HEK293 (cell line): ENCODE data around the gene KLHL10.

ENCODE experiments used
- CTCF ChIP-seq: fragments of 450-650 bp; formaldehyde crosslinking; IDR thresholded peaks from 2 replicates; pipeline ENCODE4 v1.5.1; 2016; ENCODE audit warnings: missing biosample characterization, missing genetic modification characterization
- GLIS1 ChIP-seq: fragments of 450-650 bp; formaldehyde crosslinking; IDR thresholded peaks from 2 replicates; pipeline ENCODE4 v1.5.1; 2016; ENCODE audit warnings: missing biosample characterization, missing genetic modification characterization
- GLIS2 ChIP-seq: fragments of 450-650 bp; formaldehyde crosslinking; IDR thresholded peaks from 2 replicates; pipeline ENCODE4 v1.5.1; 2016; ENCODE audit warnings: missing biosample characterization, missing genetic modification characterization
- KLF7 ChIP-seq: fragments of 450-650 bp; formaldehyde crosslinking; IDR thresholded peaks from 2 replicates; pipeline ENCODE4 v1.5.1; 2016; ENCODE audit warnings: missing biosample characterization, missing genetic modification characterization, borderline replicate concordance
- OVOL3 ChIP-seq: fragments of 450-650 bp; formaldehyde crosslinking; IDR thresholded peaks from 2 replicates; pipeline ENCODE4 v1.5.1; 2016; ENCODE audit warnings: missing biosample characterization, missing genetic modification characterization
- ZBTB17 ChIP-seq: fragments of 450-650 bp; formaldehyde crosslinking; IDR thresholded peaks from 2 replicates; pipeline ENCODE4 v1.5.1; 2016; ENCODE audit warnings: missing biosample characterization, missing genetic modification characterization
- ZBTB48 ChIP-seq: fragments of 450-650 bp; formaldehyde crosslinking; IDR thresholded peaks from 2 replicates; pipeline ENCODE4 v1.5.1; 2016; ENCODE audit warnings: missing biosample characterization, missing genetic modification characterization
- ZNF211 ChIP-seq: fragments of 450-650 bp; formaldehyde crosslinking; IDR thresholded peaks from 2 replicates; pipeline ENCODE4 v1.5.1; 2016; ENCODE audit warnings: low read depth, missing biosample characterization, missing genetic modification characterization
- ZNF292 ChIP-seq: fragments of 450-650 bp; formaldehyde crosslinking; IDR thresholded peaks from 2 replicates; pipeline ENCODE4 v1.5.1; 2016; ENCODE audit warnings: low read depth, missing biosample characterization, missing genetic modification characterization, borderline replicate concordance
- ZNF302 ChIP-seq: fragments of 450-650 bp; formaldehyde crosslinking; IDR thresholded peaks from 2 replicates; pipeline ENCODE4 v1.5.1; 2016; ENCODE audit warnings: missing biosample characterization, missing genetic modification characterization, low read depth
- ZNF529 ChIP-seq: fragments of 450-650 bp; formaldehyde crosslinking; IDR thresholded peaks from 2 replicates; pipeline ENCODE4 v1.5.1; 2017; ENCODE audit warnings: missing genetic modification characterization, missing biosample characterization; ENCODE audit not compliant: insufficient replicate concordance
- ZNF555 ChIP-seq: fragments of 450-650 bp; formaldehyde crosslinking; conservative IDR thresholded peaks from 2 replicates; pipeline ENCODE4 v1.5.1; 2017; ENCODE audit warnings: missing biosample characterization, mild to moderate bottlenecking, missing genetic modification characterization, inconsistent platforms
- ZNF624 ChIP-seq: fragments of 450-650 bp; formaldehyde crosslinking; IDR thresholded peaks from 2 replicates; pipeline ENCODE4 v1.5.1; 2017; ENCODE audit warnings: missing biosample characterization, missing genetic modification characterization
- ZNF654 ChIP-seq: fragments of 450-650 bp; formaldehyde crosslinking; IDR thresholded peaks from 2 replicates; pipeline ENCODE4 v1.5.1; 2016; ENCODE audit warnings: low read depth, missing biosample characterization, missing genetic modification characterization
- ZNF701 ChIP-seq: fragments of 450-650 bp; formaldehyde crosslinking; IDR thresholded peaks from 2 replicates; pipeline ENCODE4 v1.5.1; 2016; ENCODE audit warnings: missing biosample characterization, missing genetic modification characterization
- ZNF747 ChIP-seq: fragments of 450-650 bp; formaldehyde crosslinking; IDR thresholded peaks from 2 replicates; pipeline ENCODE4 v1.5.1; 2016; ENCODE audit warnings: missing biosample characterization, missing genetic modification characterization
- ZNF768 ChIP-seq: fragments of 450-650 bp; formaldehyde crosslinking; IDR thresholded peaks from 2 replicates; pipeline ENCODE4 v1.5.1; 2018; ENCODE audit warnings: missing biosample characterization, mild to moderate bottlenecking, missing genetic modification characterization
- ZSCAN23 ChIP-seq: fragments of 450-650 bp; formaldehyde crosslinking; IDR thresholded peaks from 2 replicates; pipeline ENCODE4 v1.5.1; 2016; ENCODE audit warnings: missing biosample characterization, missing genetic modification characterization
- TF ChIP-seq, protein P1 (sequence below): fragments of 450-650 bp; formaldehyde crosslinking; IDR thresholded peaks from 2 replicates; pipeline ENCODE4 v1.5.1; 2017; ENCODE audit warnings: missing biosample characterization, missing genetic modification characterization
- TF ChIP-seq, protein P2 (sequence below): fragments of 450-650 bp; formaldehyde crosslinking; IDR thresholded peaks from 2 replicates; pipeline ENCODE4 v1.5.1; 2017; ENCODE audit warnings: missing biosample characterization, missing genetic modification characterization
- TF ChIP-seq, protein P3 (sequence below): fragments of 450-650 bp; formaldehyde crosslinking; IDR thresholded peaks from 2 replicates; pipeline ENCODE4 v1.5.1; 2017; ENCODE audit warnings: missing biosample characterization, missing genetic modification characterization
- TF ChIP-seq, protein P4 (sequence below): fragments of 450-650 bp; formaldehyde crosslinking; conservative IDR thresholded peaks from 2 replicates; pipeline ENCODE4 v1.5.1; 2016; ENCODE audit warnings: low read depth, missing biosample characterization, missing genetic modification characterization
- TF ChIP-seq, protein P5 (sequence below): fragments of 450-650 bp; formaldehyde crosslinking; IDR thresholded peaks from 2 replicates; pipeline ENCODE4 v1.5.1; 2017; ENCODE audit warnings: missing biosample characterization, missing genetic modification characterization

Gene KLHL10

DNA sequence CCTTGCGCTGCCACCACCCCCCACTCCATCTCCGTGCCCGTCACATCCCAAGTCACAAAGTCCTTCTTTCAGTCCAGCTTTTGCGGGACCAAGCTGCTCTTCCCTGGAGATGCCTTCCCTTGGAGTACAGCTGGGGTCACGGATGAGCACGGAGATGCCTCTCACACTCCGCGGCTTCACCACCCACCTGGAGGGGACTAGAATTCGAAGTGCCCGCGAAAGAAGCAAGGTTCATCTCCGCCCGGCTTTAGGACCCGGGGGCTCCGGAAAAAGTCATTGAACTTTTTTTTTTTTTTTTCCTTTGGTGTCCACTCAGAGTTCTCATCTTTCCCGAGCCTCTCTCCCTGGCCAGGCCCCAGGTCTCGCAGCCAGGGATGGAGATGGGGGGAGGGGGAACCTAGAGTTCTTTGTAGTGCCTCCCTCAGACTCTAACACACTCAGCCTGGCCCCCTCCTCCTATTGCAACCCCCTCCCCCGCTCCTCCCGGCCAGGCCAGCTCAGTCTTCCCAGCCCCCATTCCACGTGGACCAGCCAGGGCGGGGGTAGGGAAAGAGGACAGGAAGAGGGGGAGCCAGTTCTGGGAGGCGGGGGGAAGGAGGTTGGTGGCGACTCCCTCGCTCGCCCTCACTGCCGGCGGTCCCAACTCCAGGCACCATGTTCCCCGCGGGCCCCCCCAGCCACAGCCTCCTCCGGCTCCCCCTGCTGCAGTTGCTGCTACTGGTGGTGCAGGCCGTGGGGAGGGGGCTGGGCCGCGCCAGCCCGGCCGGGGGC is 25.1 kb upstream of the KLHL10 start, which contains the start of gene FKBP10 (continued):
- TF ChIP-seq, protein P1, sequence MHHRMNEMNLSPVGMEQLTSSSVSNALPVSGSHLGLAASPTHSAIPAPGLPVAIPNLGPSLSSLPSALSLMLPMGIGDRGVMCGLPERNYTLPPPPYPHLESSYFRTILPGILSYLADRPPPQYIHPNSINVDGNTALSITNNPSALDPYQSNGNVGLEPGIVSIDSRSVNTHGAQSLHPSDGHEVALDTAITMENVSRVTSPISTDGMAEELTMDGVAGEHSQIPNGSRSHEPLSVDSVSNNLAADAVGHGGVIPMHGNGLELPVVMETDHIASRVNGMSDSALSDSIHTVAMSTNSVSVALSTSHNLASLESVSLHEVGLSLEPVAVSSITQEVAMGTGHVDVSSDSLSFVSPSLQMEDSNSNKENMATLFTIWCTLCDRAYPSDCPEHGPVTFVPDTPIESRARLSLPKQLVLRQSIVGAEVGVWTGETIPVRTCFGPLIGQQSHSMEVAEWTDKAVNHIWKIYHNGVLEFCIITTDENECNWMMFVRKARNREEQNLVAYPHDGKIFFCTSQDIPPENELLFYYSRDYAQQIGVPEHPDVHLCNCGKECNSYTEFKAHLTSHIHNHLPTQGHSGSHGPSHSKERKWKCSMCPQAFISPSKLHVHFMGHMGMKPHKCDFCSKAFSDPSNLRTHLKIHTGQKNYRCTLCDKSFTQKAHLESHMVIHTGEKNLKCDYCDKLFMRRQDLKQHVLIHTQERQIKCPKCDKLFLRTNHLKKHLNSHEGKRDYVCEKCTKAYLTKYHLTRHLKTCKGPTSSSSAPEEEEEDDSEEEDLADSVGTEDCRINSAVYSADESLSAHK (tag by site-specific recombination), result no peak
- TF ChIP-seq ZBTB17 (tag by site-specific recombination), result peak; percentile 70
- peak; percentile 72; the same call in 1 of the 2 replicates for TF ChIP-seq GLIS1
- TF ChIP-seq ZBTB48 (tag by site-specific recombination), result peak; percentile 32; the same call in 1 of the 2 replicates
- TF ChIP-seq, protein P2, sequence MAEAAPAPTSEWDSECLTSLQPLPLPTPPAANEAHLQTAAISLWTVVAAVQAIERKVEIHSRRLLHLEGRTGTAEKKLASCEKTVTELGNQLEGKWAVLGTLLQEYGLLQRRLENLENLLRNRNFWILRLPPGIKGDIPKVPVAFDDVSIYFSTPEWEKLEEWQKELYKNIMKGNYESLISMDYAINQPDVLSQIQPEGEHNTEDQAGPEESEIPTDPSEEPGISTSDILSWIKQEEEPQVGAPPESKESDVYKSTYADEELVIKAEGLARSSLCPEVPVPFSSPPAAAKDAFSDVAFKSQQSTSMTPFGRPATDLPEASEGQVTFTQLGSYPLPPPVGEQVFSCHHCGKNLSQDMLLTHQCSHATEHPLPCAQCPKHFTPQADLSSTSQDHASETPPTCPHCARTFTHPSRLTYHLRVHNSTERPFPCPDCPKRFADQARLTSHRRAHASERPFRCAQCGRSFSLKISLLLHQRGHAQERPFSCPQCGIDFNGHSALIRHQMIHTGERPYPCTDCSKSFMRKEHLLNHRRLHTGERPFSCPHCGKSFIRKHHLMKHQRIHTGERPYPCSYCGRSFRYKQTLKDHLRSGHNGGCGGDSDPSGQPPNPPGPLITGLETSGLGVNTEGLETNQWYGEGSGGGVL (tag by site-specific recombination), result peak; percentile 97
- no peak for TF ChIP-seq ZNF211 (tag by site-specific recombination)
- TF ChIP-seq KLF7, result no peak
- TF ChIP-seq ZNF292 (tag by site-specific recombination), result no peak
- TF ChIP-seq ZNF654, result no peak
- TF ChIP-seq OVOL3 (tag by site-specific recombination), result 0 out of 2 replicates have a peak, but pooled peaks have one; percentile 16
- no peak for TF ChIP-seq ZNF529 (tag by site-specific recombination)
- no peak for TF ChIP-seq ZSCAN23
- no peak for TF ChIP-seq ZNF302 (tag by site-specific recombination)
- TF ChIP-seq ZNF747 (tag by site-specific recombination), result no peak
- TF ChIP-seq, protein P3, sequence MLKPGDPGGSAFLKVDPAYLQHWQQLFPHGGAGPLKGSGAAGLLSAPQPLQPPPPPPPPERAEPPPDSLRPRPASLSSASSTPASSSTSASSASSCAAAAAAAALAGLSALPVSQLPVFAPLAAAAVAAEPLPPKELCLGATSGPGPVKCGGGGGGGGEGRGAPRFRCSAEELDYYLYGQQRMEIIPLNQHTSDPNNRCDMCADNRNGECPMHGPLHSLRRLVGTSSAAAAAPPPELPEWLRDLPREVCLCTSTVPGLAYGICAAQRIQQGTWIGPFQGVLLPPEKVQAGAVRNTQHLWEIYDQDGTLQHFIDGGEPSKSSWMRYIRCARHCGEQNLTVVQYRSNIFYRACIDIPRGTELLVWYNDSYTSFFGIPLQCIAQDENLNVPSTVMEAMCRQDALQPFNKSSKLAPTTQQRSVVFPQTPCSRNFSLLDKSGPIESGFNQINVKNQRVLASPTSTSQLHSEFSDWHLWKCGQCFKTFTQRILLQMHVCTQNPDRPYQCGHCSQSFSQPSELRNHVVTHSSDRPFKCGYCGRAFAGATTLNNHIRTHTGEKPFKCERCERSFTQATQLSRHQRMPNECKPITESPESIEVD (tag by site-specific recombination), result no peak
- TF ChIP-seq ZNF624, result no peak
- TF ChIP-seq, protein P4, sequence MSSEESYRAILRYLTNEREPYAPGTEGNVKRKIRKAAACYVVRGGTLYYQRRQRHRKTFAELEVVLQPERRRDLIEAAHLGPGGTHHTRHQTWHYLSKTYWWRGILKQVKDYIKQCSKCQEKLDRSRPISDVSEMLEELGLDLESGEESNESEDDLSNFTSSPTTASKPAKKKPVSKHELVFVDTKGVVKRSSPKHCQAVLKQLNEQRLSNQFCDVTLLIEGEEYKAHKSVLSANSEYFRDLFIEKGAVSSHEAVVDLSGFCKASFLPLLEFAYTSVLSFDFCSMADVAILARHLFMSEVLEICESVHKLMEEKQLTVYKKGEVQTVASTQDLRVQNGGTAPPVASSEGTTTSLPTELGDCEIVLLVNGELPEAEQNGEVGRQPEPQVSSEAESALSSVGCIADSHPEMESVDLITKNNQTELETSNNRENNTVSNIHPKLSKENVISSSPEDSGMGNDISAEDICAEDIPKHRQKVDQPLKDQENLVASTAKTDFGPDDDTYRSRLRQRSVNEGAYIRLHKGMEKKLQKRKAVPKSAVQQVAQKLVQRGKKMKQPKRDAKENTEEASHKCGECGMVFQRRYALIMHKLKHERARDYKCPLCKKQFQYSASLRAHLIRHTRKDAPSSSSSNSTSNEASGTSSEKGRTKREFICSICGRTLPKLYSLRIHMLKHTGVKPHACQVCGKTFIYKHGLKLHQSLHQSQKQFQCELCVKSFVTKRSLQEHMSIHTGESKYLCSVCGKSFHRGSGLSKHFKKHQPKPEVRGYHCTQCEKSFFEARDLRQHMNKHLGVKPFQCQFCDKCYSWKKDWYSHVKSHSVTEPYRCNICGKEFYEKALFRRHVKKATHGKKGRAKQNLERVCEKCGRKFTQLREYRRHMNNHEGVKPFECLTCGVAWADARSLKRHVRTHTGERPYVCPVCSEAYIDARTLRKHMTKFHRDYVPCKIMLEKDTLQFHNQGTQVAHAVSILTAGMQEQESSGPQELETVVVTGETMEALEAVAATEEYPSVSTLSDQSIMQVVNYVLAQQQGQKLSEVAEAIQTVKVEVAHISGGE (tag by site-specific recombination), result peak; percentile 26; the same call in 1 of the 2 replicates
- TF ChIP-seq CTCF (tag by site-specific recombination), result peak; percentile 57; the same call in 1 of the 2 replicates
- TF ChIP-seq GLIS2, result peak; percentile 91
- no peak for TF ChIP-seq ZNF555 (tag by site-specific recombination)
- TF ChIP-seq ZNF768 (tag by site-specific recombination), result no peak
- TF ChIP-seq, protein P5, sequence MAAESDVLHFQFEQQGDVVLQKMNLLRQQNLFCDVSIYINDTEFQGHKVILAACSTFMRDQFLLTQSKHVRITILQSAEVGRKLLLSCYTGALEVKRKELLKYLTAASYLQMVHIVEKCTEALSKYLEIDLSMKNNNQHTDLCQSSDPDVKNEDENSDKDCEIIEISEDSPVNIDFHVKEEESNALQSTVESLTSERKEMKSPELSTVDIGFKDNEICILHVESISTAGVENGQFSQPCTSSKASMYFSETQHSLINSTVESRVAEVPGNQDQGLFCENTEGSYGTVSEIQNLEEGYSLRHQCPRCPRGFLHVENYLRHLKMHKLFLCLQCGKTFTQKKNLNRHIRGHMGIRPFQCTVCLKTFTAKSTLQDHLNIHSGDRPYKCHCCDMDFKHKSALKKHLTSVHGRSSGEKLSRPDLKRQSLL (tag by site-specific recombination), result 0 out of 2 replicates have a peak, but pooled peaks have one; percentile 7
- peak; percentile 38; the same call in 1 of the 2 replicates for TF ChIP-seq ZNF701 (tag by site-specific recombination)
